Nephron (organoid): ENCODE data around the gene PCCA.

Experiments
- H3K27ac Mint-ChIP-seq, 3 experiments: 2 replicates each; pipeline ENCODE4 v1.8.0; 2020; ENCODE audit warnings: mixed read lengths in 3 of 3, mild to moderate bottlenecking in 2 of 3, moderate library complexity in 1 of 3
- H3K27me3 Mint-ChIP-seq: 2 replicates; pipeline ENCODE4 v1.8.0; 2021; ENCODE audit warnings: low read depth, mild to moderate bottlenecking, moderate library complexity, mixed read lengths
- H3K36me3 Mint-ChIP-seq: 2 replicates; pipeline ENCODE4 v1.8.0; 2020; ENCODE audit warnings: low read depth, mixed read lengths
- H3K4me1 Mint-ChIP-seq: 2 replicates; pipeline ENCODE4 v1.8.0; 2020; ENCODE audit warnings: mixed read lengths
- H3K4me3 Mint-ChIP-seq, 3 experiments: 2 replicates each; pipeline ENCODE4 v1.8.0; 2020; ENCODE audit warnings: mild to moderate bottlenecking in 3 of 3, mixed read lengths in 3 of 3, moderate library complexity in 2 of 3
- H3K9me3 Mint-ChIP-seq: 2 replicates; pipeline ENCODE4 v1.8.0; 2020; ENCODE audit warnings: mixed read lengths
- TF ChIP-seq, protein P1 (sequence below), 3 experiments: fragments of 200-600 bp; sonication (generic); IDR thresholded peaks; one replicate each; pipeline ENCODE4 v1.5.0; 2021; ENCODE audit warnings: antibody characterized with exemption in 3 of 3; ENCODE audit not compliant: unreplicated experiment in 3 of 3

Gene PCCA

DNA sequence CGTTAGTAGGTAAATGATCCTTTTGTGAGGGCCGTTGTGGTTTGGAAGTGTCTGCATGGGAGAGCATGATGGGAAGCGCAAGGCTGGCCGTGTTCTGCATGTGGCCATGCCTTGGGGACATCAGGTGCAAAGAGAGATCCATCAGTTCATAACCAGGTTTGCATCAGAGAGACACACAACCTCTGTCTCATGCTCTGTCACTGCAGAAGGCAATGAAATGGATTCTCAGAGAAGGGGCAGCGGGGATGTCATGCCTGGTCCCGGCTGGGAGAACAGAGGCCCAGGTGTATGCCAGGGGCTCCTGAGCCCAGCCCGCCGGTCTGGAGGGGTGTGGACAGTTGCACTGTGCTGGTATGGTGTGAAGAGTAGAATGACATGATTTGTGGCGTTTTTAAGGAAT lies 439.5 kb downstream of the PCCA start:
- Mint-ChIP-seq H3K4me3 (no peak overlapping the region), H3K27ac (no peak overlapping the region), H3K4me1 (peaks cover 14% of the 10 kb centered on the region), H3K9me3 (no peaks in the 10 kb centered on the region), H3K27me3 (peaks cover 5% of the 10 kb centered on the region), H3K36me3 (peaks cover 50% of the 10 kb centered on the region)
- TF ChIP-seq, protein P1, sequence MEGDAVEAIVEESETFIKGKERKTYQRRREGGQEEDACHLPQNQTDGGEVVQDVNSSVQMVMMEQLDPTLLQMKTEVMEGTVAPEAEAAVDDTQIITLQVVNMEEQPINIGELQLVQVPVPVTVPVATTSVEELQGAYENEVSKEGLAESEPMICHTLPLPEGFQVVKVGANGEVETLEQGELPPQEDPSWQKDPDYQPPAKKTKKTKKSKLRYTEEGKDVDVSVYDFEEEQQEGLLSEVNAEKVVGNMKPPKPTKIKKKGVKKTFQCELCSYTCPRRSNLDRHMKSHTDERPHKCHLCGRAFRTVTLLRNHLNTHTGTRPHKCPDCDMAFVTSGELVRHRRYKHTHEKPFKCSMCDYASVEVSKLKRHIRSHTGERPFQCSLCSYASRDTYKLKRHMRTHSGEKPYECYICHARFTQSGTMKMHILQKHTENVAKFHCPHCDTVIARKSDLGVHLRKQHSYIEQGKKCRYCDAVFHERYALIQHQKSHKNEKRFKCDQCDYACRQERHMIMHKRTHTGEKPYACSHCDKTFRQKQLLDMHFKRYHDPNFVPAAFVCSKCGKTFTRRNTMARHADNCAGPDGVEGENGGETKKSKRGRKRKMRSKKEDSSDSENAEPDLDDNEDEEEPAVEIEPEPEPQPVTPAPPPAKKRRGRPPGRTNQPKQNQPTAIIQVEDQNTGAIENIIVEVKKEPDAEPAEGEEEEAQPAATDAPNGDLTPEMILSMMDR (IDR thresholded peaks at IDR 0.05; ENCODE audit: unreplicated experiment in 3 of 3) = no peak

DNA sequence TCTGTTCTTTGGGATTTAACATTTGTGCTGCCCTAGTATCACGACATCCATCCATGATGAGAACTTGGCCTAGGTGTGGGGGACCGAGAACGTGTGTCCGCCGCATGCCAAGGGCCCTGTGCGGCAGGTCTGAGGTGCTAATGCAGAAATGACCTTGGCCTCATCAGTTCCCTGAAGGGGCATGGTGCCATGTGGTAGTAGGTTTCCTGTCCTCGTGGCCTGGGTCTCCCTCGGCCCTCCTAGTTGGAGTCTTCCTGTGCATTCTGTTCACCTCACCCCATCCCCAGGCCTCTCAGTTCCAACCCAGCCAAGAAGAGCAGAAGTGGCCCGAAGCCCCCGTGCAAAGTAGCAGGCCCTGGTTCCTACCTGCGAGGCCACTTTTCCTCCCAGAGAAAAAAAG lies 439.9 kb downstream of the PCCA start:
- H3K4me3 Mint-ChIP-seq = no peak overlapping the region
- peaks cover 11% of the 10 kb centered on the region for H3K4me1 Mint-ChIP-seq
- no peak overlapping the region for H3K27ac Mint-ChIP-seq
- no peaks in the 10 kb centered on the region for H3K27me3 Mint-ChIP-seq
- no peaks in the 10 kb centered on the region for H3K9me3 Mint-ChIP-seq
- TF ChIP-seq, protein P1 (IDR thresholded peaks at IDR 0.05; ENCODE audit: unreplicated experiment in 3 of 3) = no peak
- peaks cover 46% of the 10 kb centered on the region for H3K36me3 Mint-ChIP-seq

DNA sequence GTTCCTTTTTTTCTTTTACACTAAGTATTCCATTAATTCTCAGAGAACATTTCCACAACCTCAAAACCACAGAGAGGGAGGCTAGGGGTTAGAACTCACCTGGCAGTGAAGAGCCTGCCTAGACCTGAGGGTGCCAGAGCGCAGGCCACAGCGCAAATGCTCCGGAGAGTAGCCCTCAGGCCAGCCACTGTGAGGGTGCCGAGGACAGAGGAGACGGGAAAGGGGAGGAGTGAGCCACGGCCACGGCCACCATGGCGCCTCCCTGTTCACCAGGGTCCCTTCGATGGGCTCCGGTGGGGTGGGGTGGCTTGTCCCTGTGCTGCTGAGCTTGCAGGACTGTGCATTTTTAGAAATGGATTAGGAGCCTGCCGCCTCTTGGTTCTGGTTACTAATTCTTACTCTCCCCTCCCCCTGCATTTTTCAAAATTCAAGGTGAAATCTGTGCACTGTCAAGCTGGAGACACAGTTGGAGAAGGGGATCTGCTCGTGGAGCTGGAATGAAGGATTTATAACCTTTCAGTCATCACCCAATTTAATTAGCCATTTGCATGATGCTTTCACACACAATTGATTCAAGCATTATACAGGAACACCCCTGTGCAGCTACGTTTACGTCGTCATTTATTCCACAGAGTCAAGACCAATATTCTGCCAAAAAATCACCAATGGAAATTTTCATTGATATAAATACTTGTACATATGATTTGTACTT lies 440.9 kb downstream of the PCCA start:
- H3K27me3 Mint-ChIP-seq = no peaks in the 10 kb centered on the region
- no peak overlapping the region for H3K27ac Mint-ChIP-seq
- H3K4me1 Mint-ChIP-seq = peaks cover 12% of the 10 kb centered on the region
- H3K4me3 Mint-ChIP-seq = no peak overlapping the region
- H3K36me3 Mint-ChIP-seq = peaks cover 46% of the 10 kb centered on the region
- TF ChIP-seq, protein P1 (IDR thresholded peaks at IDR 0.05; ENCODE audit: unreplicated experiment in 3 of 3) = no peak
- no peaks in the 10 kb centered on the region for H3K9me3 Mint-ChIP-seq

- Mint-ChIP-seq H3K9me3 (no peaks in the 10 kb centered on the region), H3K27me3 (no peaks in the 10 kb centered on the region), H3K4me3 (no peak overlapping the region), H3K4me1 (peaks cover 21% of the 10 kb centered on the region), H3K36me3 (peaks cover 46% of the 10 kb centered on the region), H3K27ac (peak overlapping the region in 1 of 3 experiments; percentile 21)
- TF ChIP-seq, protein P1 (IDR thresholded peaks at IDR 0.05; ENCODE audit: unreplicated experiment in 3 of 3) = no peak
Observed at GRCh38 chr13:100530671-100531213, 441.8 kb downstream of the PCCA start.

DNA sequence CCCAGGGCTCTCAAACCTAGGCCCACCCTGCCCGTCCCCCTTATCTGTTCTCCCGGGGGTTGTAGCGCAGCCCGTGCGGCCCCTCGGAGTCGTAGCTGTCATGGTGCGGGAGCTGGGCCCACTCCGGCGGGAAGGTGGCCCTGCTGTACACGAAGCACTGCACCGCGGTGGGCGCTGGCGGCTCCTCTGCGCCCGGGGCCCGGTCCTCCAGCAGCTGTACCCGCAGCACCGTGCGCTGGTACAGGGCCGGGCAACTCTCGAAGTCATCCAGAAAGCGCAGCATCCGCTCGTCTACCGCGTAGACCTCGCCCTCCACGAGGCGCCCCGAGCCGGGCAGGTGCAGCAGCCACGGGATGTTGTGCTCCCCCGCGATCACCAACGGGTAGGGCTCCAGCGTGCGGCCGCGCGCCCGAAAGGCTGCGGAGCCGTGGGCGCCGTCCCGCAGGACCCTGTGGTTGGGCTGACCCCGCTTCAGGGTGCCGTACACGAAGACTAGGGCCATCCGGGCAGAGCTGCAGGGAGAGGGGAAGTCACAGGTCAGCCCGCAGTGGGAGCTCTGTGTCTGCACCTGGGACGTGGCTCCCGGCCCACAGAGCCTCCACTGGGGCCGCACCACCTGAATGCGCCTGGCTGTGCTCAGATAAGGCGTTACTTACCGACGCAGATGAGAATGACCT lies 443.3 kb downstream of the PCCA start:
- H3K27ac Mint-ChIP-seq = no peak overlapping the region
- H3K27me3 Mint-ChIP-seq = no peaks in the 10 kb centered on the region
- peaks cover 55% of the 10 kb centered on the region for H3K36me3 Mint-ChIP-seq
- H3K9me3 Mint-ChIP-seq = no peaks in the 10 kb centered on the region
- H3K4me3 Mint-ChIP-seq = no peak overlapping the region
- H3K4me1 Mint-ChIP-seq = peaks cover 21% of the 10 kb centered on the region
- TF ChIP-seq, protein P1 (IDR thresholded peaks at IDR 0.05; ENCODE audit: unreplicated experiment in 3 of 3) = no peak
